ENCODE data around the gene TMEM59L.
A peak's percentile ranks its signal among the peaks of the same experiment; 100 is the strongest.

DNA sequence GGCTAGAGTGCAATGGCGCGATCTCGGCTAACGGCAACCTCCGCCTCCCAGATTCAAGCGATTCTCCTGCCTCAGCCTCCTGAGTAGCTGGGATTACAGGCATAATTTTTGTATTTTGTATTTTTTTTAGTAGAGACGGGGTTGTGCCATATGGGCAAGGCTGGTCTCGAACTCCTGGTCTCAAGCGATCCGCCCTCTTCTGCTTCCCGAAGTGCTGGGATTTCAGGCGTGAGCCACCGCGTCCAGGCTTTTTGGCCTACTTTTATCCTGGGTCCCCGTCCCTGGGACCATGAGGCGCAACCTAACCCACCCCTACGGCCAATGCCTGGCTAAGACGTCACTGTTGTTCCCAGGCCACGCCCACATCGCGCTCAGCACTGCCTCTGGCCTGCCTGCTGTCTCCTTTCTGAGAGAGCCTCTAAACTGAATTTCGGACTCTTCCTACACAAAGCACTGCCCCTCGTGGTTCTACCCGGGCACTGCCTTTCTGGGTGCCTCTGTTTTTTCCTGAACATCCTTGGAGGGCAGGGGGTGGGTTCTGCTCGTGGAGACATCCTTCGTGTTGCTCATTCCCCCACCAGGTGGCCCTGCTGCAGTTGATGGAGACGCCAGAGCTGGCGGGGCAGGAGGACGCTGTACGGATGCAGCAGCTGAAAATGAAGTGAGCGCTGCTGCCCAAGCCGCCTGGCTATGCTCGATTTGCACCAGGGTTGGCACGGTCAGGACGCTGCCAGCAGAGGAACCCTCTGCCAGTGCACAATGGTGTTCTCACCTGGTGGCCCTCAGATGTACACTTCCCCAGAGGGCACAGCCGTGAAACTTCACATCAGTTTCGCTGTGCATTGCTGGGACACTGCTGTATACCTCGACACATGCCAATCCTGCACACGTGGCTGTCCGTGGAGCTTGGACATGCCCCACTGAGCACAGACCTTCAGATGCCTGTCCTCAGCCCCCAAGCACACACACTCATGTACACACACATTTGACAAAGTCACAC, 22.1 kb upstream of the TMEM59L start:
- TF ChIP-seq POLR2A (IDR thresholded peaks at IDR 0.05): no peak
- peak in 1 of 3 experiments; percentile 6 for TF ChIP-seq CTCF (IDR thresholded peaks at IDR 0.05)
